HTR-8/SVneo (cell line): ENCODE results near the gene ADAM12.
"Not testable (repeated sequence)": the region's sequence is repeated elsewhere in the genome, so short reads cannot be mapped to it uniquely, and the experiment has no call there.

Source experiments
- DNase-seq: peaks from one replicate; pipeline ENCODE4 v3.0.0; 2011; ENCODE audit warnings: low spot score, mixed read lengths; ENCODE audit not compliant: insufficient read length
- FAIRE-seq: peaks from 2 replicates; lab custom pipeline; 2011; peaks lifted over from hg19 to GRCh38; lab: Jason Lieb, UNC

Gene ADAM12

DNA sequence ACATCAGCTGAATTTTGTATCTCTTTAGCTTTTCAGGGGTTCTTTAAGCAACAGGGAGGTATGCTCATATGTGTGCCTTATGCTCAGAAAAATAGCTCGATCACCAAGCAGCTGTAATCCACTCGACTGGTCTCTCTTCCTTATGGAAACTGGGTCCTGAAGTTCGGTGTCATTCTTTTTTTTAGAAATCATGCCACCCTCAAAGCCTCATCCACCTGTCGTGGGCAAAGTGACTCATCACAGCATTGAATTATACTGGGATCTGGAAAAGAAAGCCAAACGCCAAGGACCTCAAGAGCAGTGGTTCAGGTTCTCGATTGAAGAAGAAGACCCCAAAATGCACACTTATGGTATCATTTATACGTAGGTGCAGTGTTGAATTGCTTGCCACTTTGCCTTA is 408.3 kb downstream of the ADAM12 start:
- FAIRE-seq (no peak), DNase-seq (no peak)

DNA sequence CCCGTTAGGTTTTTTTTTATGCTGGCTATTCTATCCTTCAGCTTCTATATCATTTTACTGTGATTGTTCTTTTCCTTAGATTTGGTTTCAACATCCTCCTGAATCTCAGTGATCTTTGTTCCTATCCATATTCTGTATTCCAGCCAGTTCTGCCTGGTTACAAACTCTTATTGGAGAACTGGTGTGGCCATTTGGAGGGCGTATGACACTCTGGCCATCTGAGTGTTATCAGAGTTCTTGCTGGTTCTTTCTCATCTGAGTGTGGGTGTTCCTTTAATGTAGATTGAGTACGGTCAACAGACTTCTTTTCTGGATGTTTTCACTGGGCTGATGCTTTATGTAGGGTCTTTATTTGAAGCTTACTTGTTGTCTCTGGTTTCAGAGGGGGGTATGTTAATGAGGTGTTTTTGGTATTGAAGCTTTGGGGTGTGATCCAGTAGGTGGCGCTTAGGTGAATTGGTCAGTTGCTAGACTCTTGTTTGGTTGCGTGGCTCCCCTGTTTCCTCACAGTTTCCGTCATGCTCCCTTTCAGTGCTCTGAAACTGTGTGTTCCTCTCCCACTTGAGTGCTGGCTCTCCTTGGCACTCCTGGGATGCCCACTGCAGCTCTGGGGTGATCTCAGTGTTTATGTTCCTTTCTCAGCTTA is 411.2 kb downstream of the ADAM12 start:
- FAIRE-seq (no peak), DNase-seq (no peak)

DNA sequence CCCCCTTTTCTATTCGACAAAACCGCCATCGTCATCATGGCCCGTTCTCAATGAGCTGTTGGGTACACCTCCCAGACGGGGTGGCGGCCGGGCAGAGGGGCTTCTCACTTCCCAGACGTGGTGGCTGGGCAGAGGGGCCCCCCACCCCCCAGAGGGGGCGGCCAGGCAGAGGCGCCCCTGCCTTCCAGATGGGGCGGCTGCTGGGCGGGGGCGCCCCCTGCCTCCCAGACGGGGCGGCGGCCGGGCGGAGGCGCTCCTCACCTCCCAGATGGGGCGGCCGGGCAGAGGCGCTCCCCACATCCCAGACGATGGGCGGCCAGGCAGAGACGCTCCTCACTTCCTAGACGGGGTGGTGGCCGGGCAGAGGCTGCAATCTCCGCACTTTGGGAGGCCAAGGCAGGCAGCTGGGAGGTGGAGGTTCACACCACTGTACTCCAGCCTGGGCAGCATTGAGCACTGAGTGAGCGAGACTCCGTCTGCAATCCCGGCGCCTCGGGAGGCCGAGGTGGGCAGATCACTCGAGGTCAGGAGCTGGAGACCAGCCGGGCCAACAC is 418.1 kb downstream of the ADAM12 start:
- DNase-seq, FAIRE-seq: not testable (repeated sequence)

DNA sequence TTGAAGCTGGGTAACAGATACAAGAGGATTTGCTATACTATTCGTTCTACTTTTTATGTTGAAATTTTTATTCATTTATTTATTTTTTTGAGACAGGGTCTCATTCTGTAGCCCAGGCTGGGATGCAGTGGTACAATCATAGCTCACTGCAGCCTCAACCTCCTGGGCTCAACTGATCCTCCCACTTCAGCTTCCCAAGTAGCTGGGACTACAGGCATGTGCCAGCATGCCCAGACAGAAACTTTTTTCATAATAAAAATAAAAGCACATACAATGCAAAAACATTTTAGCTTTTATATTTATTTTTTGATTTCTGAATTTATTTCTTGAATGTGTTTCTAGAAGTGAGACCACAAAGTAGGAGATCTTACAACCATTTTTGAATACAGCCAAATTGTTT is 420.7 kb downstream of the ADAM12 start:
- no peak for FAIRE-seq
- no peak for DNase-seq

DNA sequence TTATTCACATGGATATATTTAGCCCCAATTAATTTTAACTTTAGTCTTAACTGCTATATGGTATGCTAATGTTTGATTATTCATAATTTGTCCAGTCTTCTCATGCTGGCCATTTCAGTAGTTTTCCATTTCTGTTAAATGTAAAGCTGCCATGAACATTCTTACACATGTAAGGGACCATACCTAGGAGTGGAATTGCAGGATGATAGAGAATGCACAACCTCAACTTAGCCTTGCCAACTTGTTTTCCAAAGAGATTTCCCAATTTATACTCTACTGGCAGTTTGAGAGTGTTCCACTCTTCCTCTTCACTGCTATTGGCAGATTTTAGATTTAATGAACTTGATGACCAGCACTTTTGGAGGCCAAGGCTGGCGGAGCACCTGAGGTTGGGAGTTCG is 423.7 kb downstream of the ADAM12 start:
- FAIRE-seq, result no peak

More for the DNA sequence above, 423.7 kb downstream of the ADAM12 start:
- no peak for DNase-seq
